Ishikawa (cell line): Measurements from ENCODE around the gene ZCCHC17.

Experiments used
- CREB1 ChIP-seq: IDR thresholded peaks from 2 replicates; pipeline ENCODE4 v1.6.1; 2012; ENCODE audit warnings: low read depth
- EP300 ChIP-seq: IDR thresholded peaks from 2 replicates; pipeline ENCODE4 v1.6.1; 2012; ENCODE audit warnings: borderline replicate concordance
- RAD21 ChIP-seq: IDR thresholded peaks from 2 replicates; pipeline ENCODE4 v1.6.1; 2012; ENCODE audit warnings: low read depth
- YY1 ChIP-seq: IDR thresholded peaks from 2 replicates; pipeline ENCODE4 v1.6.1; 2012; ENCODE audit warnings: low read depth
- ZBTB7A ChIP-seq: IDR thresholded peaks from 2 replicates; pipeline ENCODE4 v1.6.1; 2012; ENCODE audit warnings: low read depth
- TF ChIP-seq, protein P1 (sequence below): IDR thresholded peaks from 2 replicates; pipeline ENCODE4 v1.6.1; 2012; ENCODE audit warnings: low read depth, mild to moderate bottlenecking

- TF ChIP-seq ZBTB7A (no peak), EP300 (no peak), RAD21 (no peak), YY1 (no peak), CREB1 (no peak)
- TF ChIP-seq, protein P1, sequence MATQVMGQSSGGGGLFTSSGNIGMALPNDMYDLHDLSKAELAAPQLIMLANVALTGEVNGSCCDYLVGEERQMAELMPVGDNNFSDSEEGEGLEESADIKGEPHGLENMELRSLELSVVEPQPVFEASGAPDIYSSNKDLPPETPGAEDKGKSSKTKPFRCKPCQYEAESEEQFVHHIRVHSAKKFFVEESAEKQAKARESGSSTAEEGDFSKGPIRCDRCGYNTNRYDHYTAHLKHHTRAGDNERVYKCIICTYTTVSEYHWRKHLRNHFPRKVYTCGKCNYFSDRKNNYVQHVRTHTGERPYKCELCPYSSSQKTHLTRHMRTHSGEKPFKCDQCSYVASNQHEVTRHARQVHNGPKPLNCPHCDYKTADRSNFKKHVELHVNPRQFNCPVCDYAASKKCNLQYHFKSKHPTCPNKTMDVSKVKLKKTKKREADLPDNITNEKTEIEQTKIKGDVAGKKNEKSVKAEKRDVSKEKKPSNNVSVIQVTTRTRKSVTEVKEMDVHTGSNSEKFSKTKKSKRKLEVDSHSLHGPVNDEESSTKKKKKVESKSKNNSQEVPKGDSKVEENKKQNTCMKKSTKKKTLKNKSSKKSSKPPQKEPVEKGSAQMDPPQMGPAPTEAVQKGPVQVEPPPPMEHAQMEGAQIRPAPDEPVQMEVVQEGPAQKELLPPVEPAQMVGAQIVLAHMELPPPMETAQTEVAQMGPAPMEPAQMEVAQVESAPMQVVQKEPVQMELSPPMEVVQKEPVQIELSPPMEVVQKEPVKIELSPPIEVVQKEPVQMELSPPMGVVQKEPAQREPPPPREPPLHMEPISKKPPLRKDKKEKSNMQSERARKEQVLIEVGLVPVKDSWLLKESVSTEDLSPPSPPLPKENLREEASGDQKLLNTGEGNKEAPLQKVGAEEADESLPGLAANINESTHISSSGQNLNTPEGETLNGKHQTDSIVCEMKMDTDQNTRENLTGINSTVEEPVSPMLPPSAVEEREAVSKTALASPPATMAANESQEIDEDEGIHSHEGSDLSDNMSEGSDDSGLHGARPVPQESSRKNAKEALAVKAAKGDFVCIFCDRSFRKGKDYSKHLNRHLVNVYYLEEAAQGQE, result no peak
These were observed 74.5 kb downstream of the ZCCHC17 start for GRCh38 chr1:31371121-31371959.
